Activated T-helper 2 cell treated with anti-CD3 and anti-CD28 coated beads, Interferon-gamma antibody, Interleukin-2, Interleukin-4, amounts not matched to agents 10 μg/mL and 5 μg/mL and 100 μg/mL, durations not matched to agents 14 hours and 24 hours and 36 hours (primary cell): ENCODE measurements around the gene MED12L. TPM values are rescaled to one million over a fixed set of nuclear protein-coding genes. Genes with fewer than 3 reads are reported as not detected.

Experiments
- DNase-seq: peaks from one replicate; pipeline ENCODE4 v3.0.0; 2021; ENCODE audit warnings: low spot score
- H3K27ac Mint-ChIP-seq: one replicate; pipeline ENCODE4 v1.8.0; 2021; ENCODE audit warnings: mixed read lengths
- H3K27me3 Mint-ChIP-seq: one replicate; pipeline ENCODE4 v1.8.0; 2021; ENCODE audit warnings: low read depth, mixed read lengths
- H3K36me3 Mint-ChIP-seq: one replicate; pipeline ENCODE4 v1.8.0; 2021; ENCODE audit warnings: low read depth, mixed read lengths
- H3K4me1 Mint-ChIP-seq: one replicate; pipeline ENCODE4 v1.8.0; 2021; ENCODE audit warnings: low read depth, mixed read lengths
- H3K4me3 Mint-ChIP-seq: one replicate; pipeline ENCODE4 v1.8.0; 2021; ENCODE audit warnings: low read depth, mild to moderate bottlenecking, moderate library complexity, mixed read lengths
- H3K9me3 Mint-ChIP-seq: one replicate; pipeline ENCODE4 v1.8.0; 2021; ENCODE audit warnings: mixed read lengths
- intact Hi-C: fragments of 100-400 bp; cut with micrococcal nuclease; formaldehyde crosslinking; loops from one replicate; pipeline ENCODE4 v1.15.1; 2023
- total RNA-seq: library from RNA; stranded (reverse); gene quantifications from 2 replicates; pipeline ENCODE4 v1.2.3, GENCODE V29; 2022

Gene MED12L
- total RNA-seq, 1 donor from 2014 or later: 8.7 TPM

DNA sequence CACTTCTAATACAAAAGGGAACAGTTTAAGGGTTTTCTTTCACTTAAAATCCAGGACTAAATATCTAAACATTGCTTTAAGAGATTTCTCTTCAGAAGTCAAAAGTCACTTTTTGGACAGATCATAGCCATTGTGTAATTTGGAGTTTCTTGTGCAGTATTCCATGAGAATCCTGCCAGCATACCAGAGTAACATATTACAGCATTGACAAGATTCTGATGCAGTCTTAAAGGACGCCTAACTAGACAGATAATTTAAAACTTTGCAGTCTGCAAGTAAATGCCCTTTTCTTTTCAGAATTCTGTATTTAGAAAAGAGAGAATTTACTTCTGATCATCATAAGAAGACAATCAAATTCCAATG is 392.9 kb downstream of the MED12L start:
- no peaks in the 10 kb centered on the region for H3K4me1 Mint-ChIP-seq
- peaks cover 3% of the 10 kb centered on the region for H3K27me3 Mint-ChIP-seq
- DNase-seq: no peak
- H3K9me3 Mint-ChIP-seq: peaks cover 10% of the 10 kb centered on the region
- intact Hi-C loops: no loop called here
- no peak overlapping the region for H3K4me3 Mint-ChIP-seq
- no peak overlapping the region for H3K27ac Mint-ChIP-seq
- H3K36me3 Mint-ChIP-seq: no peaks in the 10 kb centered on the region

- peaks cover 3% of the 10 kb centered on the region for H3K27me3 Mint-ChIP-seq
- no peaks in the 10 kb centered on the region for H3K36me3 Mint-ChIP-seq
- no peak overlapping the region for H3K27ac Mint-ChIP-seq
- H3K4me1 Mint-ChIP-seq: no peaks in the 10 kb centered on the region
- peaks cover 10% of the 10 kb centered on the region for H3K9me3 Mint-ChIP-seq
- intact Hi-C loops: no loop called here
- DNase-seq: no peak
- no peak overlapping the region for H3K4me3 Mint-ChIP-seq
These were observed 394.0 kb downstream of the MED12L start for GRCh38 chr3:151479452-151479851.

GRCh38 chr3:151480492-151480891 is 395.0 kb downstream of the MED12L start:
- no peak for DNase-seq
- no peaks in the 10 kb centered on the region for H3K4me1 Mint-ChIP-seq
- peaks cover 3% of the 10 kb centered on the region for H3K27me3 Mint-ChIP-seq
- intact Hi-C loops: no loop called here
- H3K27ac Mint-ChIP-seq: no peak overlapping the region
- peaks cover 10% of the 10 kb centered on the region for H3K9me3 Mint-ChIP-seq
- no peak overlapping the region for H3K4me3 Mint-ChIP-seq
- H3K36me3 Mint-ChIP-seq: no peaks in the 10 kb centered on the region

DNA sequence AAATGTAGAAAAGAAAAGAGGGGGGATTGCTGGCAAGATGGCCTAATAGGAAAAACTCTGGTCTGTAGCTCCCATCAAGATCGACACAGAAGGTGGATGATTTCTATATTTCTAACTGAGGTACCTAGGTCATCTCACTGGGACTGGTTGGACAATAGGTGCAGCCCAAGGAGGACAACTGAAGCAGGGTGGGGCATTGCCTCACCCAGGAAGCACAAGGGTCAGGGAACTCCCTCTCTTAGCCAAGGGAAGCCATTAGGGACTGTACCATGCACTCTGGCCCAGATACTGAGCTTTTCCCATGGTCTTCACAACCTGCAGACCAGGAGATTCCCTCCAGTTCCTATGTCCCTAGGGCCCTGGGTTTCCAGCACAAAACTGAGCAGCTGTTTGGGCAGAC is 398.0 kb downstream of the MED12L start:
- no peak for DNase-seq
- Mint-ChIP-seq H3K27me3 (no peaks in the 10 kb centered on the region), H3K36me3 (no peaks in the 10 kb centered on the region), H3K4me3 (no peak overlapping the region), H3K4me1 (no peaks in the 10 kb centered on the region), H3K27ac (no peak overlapping the region), H3K9me3 (peaks cover 10% of the 10 kb centered on the region)
- intact Hi-C loops: no loop called here

GRCh38 chr3:151483961-151484520 is 398.6 kb downstream of the MED12L start:
- Mint-ChIP-seq H3K4me1 (no peaks in the 10 kb centered on the region), H3K27me3 (no peaks in the 10 kb centered on the region), H3K9me3 (peaks cover 10% of the 10 kb centered on the region), H3K27ac (no peak overlapping the region), H3K36me3 (no peaks in the 10 kb centered on the region), H3K4me3 (no peak overlapping the region)
- no peak for DNase-seq
- intact Hi-C loops: no loop called here

Other genes starting within 250 kb of the MED12L start
- gene MINDY4B, start 180.2 kb upstream of the MED12L start, total RNA-seq: not detected in 2 replicates
- not detected in 2 replicates for gene CLRN1, start 112.9 kb upstream of the MED12L start, total RNA-seq
- gene GPR171, start 117.6 kb downstream of the MED12L start, total RNA-seq: 232 TPM in 2 replicates
- 0.18 and 0.34 TPM in 2 replicates for gene P2RY14, start 192.9 kb downstream of the MED12L start, total RNA-seq
- 1.1 and 1.2 TPM in 2 replicates for gene GPR87, start 231.2 kb downstream of the MED12L start, total RNA-seq
- not detected in 2 replicates for gene P2RY13, start 243.9 kb downstream of the MED12L start, total RNA-seq